ENCODE results near the gene CFAP92. TPM values are rescaled to one million over a fixed set of nuclear protein-coding genes. Genes with fewer than 3 reads are reported as not detected.

Gene CFAP92
- total and polyA plus RNA-seq, 4 donors = 1.2 to 4.9 (median 2.7) TPM

DNA sequence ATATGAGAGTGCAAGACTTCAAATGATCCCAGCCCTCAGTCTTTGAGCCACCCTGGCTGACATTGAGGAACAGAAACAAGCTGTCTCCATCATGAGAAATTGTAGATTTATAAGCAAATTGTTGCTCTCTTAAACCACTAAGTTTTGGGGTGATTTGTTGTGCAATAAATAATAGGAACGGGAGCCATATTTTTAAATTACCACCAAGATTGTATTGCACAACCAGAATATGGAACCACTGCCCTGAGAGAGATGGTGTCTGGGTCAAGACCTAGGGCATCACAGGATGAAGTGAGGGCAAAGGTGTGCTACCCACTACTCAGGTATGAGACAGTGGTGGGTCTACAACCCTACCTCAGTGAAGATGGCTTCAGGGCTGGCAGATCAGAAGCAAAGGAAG is 2.3 kb upstream of the CFAP92 start:
- Histone ChIP-seq H3K9ac (ENCODE audit: insufficient read depth in 1 of 2, low read length in 2 of 2) (no peak overlapping the region), H3K36me3 (ENCODE audit: control insufficient read depth in 4 of 4, insufficient read depth in 4 of 4, low read length in 4 of 4) (no peaks in the 10 kb centered on the region), H3K27me3 (ENCODE audit: control insufficient read depth in 3 of 3, insufficient read depth in 3 of 3, low read length in 2 of 3) (peaks cover 0 to 15% (median 8%) of the 10 kb centered on the region in 3 donors), H3K4me1 (ENCODE audit: control insufficient read depth in 5 of 5, insufficient read depth in 5 of 5, low read length in 5 of 5) (peaks cover 0 to 31% (median 0%) of the 10 kb centered on the region in 5 donors), H3K27ac (ENCODE audit: low read depth in 1 of 2, low read length in 1 of 2) (no peak overlapping the region), H3K9me3 (ENCODE audit: control insufficient read depth in 4 of 4, insufficient read depth in 3 of 4, low read length in 3 of 4) (no peaks in the 10 kb centered on the region), H3K4me3 (no peak overlapping the region)
- WGBS, 2 donors = 40 to 69% methylated on average over 1 of the region's 1 CpG
- DNase-seq = no peak
- ATAC-seq (ENCODE audit: insufficient read depth, low FRiP score) = no peak
- TF ChIP-seq, protein P1, sequence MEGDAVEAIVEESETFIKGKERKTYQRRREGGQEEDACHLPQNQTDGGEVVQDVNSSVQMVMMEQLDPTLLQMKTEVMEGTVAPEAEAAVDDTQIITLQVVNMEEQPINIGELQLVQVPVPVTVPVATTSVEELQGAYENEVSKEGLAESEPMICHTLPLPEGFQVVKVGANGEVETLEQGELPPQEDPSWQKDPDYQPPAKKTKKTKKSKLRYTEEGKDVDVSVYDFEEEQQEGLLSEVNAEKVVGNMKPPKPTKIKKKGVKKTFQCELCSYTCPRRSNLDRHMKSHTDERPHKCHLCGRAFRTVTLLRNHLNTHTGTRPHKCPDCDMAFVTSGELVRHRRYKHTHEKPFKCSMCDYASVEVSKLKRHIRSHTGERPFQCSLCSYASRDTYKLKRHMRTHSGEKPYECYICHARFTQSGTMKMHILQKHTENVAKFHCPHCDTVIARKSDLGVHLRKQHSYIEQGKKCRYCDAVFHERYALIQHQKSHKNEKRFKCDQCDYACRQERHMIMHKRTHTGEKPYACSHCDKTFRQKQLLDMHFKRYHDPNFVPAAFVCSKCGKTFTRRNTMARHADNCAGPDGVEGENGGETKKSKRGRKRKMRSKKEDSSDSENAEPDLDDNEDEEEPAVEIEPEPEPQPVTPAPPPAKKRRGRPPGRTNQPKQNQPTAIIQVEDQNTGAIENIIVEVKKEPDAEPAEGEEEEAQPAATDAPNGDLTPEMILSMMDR (IDR thresholded peaks at IDR 0.05; ENCODE audit: control extremely low read depth, extremely low read depth) = no peak

DNA sequence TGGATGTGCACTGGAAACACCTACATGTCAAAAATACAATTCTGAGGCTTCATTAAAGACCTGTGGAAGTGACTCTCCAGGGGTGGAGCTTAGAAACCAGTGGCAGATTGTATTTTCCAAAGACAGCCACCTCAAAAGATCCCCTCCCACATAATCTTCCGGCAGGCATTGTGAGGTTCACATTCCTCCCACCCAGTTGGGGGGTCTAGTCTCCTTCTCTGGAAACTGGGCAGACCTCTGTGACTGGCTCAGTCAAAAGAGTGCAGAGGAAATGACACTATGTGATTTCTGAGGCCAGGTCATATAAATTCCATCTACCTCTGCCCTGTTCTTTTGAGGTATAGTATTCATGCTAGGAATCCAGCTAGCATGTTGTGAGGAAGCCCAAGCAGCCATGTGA is 1.9 kb upstream of the CFAP92 start:
- WGBS, 2 donors = 93 to 95% methylated on average over 1 of the region's 1 CpG
- TF ChIP-seq, protein P1 (IDR thresholded peaks at IDR 0.05; ENCODE audit: control extremely low read depth, extremely low read depth) = no peak
- ATAC-seq (ENCODE audit: insufficient read depth, low FRiP score) = no peak

DNA sequence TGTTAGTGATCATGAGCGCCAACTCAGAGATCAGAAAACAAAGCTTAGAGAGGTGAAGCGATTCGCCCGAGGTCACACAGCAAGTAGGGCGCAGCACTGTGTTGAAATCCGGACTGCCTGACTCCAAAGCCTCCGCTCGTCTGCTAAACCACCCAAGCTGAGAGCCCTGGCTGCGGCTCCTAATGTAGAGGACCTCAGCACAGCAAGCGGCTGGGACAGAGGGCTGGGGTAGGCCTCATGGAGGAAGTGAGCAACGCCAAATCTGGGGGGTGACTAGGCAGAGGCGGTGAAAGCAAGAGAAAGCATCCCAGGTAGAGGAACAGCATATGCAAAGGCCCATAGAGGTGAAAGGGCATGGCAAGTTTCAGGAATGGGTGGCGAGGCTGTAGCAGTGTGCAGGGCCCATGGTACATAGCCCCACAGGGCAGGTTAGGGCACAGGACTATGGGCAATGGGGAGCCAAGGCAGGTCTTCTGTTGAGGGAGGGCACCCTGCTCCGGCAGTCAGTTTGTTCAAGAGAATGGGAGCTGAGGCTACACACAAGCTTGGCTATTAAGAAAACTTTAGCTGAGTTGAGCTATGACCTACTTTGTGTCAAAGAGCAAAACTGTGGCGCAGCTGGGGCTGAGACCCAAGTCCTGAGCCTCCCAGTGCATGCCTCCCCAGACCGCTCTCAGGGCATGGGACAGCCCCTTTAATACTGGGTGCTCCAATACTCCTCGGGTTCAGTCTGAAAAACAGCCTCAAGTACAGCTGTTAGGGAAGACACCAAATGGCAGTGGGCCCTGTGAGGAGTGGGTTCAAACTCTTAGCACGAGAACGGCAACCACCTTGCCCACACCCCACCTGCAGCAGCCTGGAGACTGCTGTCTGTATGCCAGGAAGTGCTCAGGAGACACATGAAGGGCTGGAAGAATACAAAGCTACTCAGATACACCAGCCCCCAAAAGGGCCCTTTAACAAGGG is 988 bp upstream of the CFAP92 start:
- DNase-seq = no peak
- peaks cover 0 to 4% (median 0%) of the 10 kb centered on the region in 3 donors for H3K27me3 ChIP-seq (ENCODE audit: control insufficient read depth in 3 of 3, insufficient read depth in 3 of 3, low read length in 2 of 3)
- TF ChIP-seq, protein P1 (IDR thresholded peaks at IDR 0.05; ENCODE audit: control extremely low read depth, extremely low read depth) = no peak
- no peak overlapping the region for H3K27ac ChIP-seq (ENCODE audit: low read depth in 1 of 2, low read length in 1 of 2)
- H3K9ac ChIP-seq (ENCODE audit: insufficient read depth in 1 of 2, low read length in 2 of 2) = no peak overlapping the region
- no peaks in the 10 kb centered on the region for H3K9me3 ChIP-seq (ENCODE audit: control insufficient read depth in 4 of 4, insufficient read depth in 3 of 4, low read length in 3 of 4)
- no peak for ATAC-seq (ENCODE audit: insufficient read depth, low FRiP score)
- peaks cover 0 to 22% (median 0%) of the 10 kb centered on the region in 5 donors for H3K4me1 ChIP-seq (ENCODE audit: control insufficient read depth in 5 of 5, insufficient read depth in 5 of 5, low read length in 5 of 5)
- WGBS, 2 donors = 80 to 81% methylated on average over 19 of the region's 19 CpGs
- no peaks in the 10 kb centered on the region for H3K36me3 ChIP-seq (ENCODE audit: control insufficient read depth in 4 of 4, insufficient read depth in 4 of 4, low read length in 4 of 4)
- no peak overlapping the region for H3K4me3 ChIP-seq

More for the DNA sequence above, 1.9 kb upstream of the CFAP92 start:
- H3K4me3 ChIP-seq = no peak overlapping the region
- peaks cover 0 to 27% (median 0%) of the 10 kb centered on the region in 5 donors for H3K4me1 ChIP-seq (ENCODE audit: control insufficient read depth in 5 of 5, insufficient read depth in 5 of 5, low read length in 5 of 5)
- no peaks in the 10 kb centered on the region for H3K36me3 ChIP-seq (ENCODE audit: control insufficient read depth in 4 of 4, insufficient read depth in 4 of 4, low read length in 4 of 4)
- H3K27me3 ChIP-seq (ENCODE audit: control insufficient read depth in 3 of 3, insufficient read depth in 3 of 3, low read length in 2 of 3) = peaks cover 0 to 13% (median 7%) of the 10 kb centered on the region in 3 donors
- DNase-seq = no peak
- H3K9ac ChIP-seq (ENCODE audit: insufficient read depth in 1 of 2, low read length in 2 of 2) = no peak overlapping the region
- H3K9me3 ChIP-seq (ENCODE audit: control insufficient read depth in 4 of 4, insufficient read depth in 3 of 4, low read length in 3 of 4) = no peaks in the 10 kb centered on the region
- H3K27ac ChIP-seq (ENCODE audit: low read depth in 1 of 2, low read length in 1 of 2) = no peak overlapping the region

All from lung (tissue), 12 donors.